ENCODE measurements around the gene LONP1.
"Not testable (repeated sequence)": the region's sequence is repeated elsewhere in the genome, so short reads cannot be mapped to it uniquely, and the experiment has no call there.

The LONP1 gene

DNA sequence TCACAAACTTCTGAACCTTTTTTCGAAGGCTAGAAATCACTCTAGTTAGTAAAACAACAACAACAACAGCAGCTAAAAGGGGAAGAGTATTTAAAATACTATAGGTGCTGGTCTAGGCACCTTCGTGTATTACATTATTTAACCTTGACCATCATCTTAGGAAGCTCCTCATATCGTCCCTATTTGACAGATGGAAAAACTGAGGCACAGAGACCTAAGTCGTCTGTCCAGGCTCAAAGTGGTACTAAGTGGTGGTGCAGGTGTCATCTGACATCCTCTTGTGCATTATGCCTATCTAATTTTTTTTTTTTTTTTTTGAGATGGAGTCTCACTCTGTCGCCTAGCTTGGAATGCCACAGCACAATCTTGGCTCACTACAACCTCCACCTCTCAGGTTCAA, 29.6 kb upstream of the LONP1 start:
- DNase-seq (ENCODE audit: low read depth): no peak
- TF ChIP-seq CTCF (IDR thresholded peaks at IDR 0.05; ENCODE audit: low read depth, low read length, missing control alignments): no peak
- in situ Hi-C loops (cut with HindIII; ENCODE audit: low sequenced_read_pairs): no loop called here
- no peak overlapping the region for H3K4me3 ChIP-seq (ENCODE audit: low read depth, low read length)

DNA sequence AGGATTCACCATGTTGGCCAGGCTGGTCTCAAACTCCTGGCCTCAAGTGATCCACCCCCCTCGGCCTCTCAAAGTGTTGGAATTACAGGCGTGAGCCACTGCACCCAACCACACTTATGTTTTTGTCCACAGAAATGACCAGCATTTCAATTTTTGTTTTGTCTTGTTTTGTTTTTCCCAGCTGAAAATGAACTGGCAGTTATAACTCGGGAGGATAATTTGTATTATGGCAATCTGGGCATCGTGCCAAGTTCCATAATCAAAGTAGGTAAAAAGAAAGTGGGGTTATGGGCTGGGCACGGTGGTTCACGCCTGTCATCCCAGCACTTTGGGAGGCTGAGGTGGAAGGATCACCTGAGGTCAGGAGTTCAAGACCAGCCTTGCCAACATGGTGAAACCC, 29.0 kb upstream of the LONP1 start:
- in situ Hi-C loops (cut with HindIII; ENCODE audit: low sequenced_read_pairs); H3K4me3 ChIP-seq (ENCODE audit: low read depth, low read length); DNase-seq (ENCODE audit: low read depth): not testable (repeated sequence)

DNA sequence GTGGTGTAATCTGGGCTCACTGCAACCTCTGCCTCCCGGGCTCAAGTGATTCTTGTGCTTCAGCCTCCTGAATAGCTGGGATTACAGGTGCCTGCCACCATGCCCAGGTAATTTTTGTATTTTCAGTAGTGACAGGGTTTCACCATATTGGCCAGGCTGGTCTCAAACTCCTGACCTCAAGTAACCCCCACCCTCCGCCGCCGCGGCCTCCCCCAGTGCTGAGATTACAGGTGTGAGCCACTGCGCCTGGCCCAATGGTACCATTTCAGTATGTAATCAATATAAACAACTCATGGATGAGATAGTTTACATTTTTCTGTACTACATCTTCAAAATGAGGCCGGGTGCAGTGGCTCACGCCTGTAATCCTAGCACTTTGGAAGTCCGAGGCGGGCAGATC, 25.1 kb upstream of the LONP1 start:
- H3K4me3 ChIP-seq (ENCODE audit: low read depth, low read length); in situ Hi-C loops (cut with HindIII; ENCODE audit: low sequenced_read_pairs); DNase-seq (ENCODE audit: low read depth): not testable (repeated sequence)

GRCh38 chr19:5743630-5744029, 23.7 kb upstream of the LONP1 start:
- no peak for DNase-seq (ENCODE audit: low read depth)
- H3K4me3 ChIP-seq (ENCODE audit: low read depth, low read length): no peak overlapping the region
- in situ Hi-C loops (cut with HindIII; ENCODE audit: low sequenced_read_pairs): no loop called here
- TF ChIP-seq CTCF (IDR thresholded peaks at IDR 0.05; ENCODE audit: low read depth, low read length, missing control alignments): no peak

DNA sequence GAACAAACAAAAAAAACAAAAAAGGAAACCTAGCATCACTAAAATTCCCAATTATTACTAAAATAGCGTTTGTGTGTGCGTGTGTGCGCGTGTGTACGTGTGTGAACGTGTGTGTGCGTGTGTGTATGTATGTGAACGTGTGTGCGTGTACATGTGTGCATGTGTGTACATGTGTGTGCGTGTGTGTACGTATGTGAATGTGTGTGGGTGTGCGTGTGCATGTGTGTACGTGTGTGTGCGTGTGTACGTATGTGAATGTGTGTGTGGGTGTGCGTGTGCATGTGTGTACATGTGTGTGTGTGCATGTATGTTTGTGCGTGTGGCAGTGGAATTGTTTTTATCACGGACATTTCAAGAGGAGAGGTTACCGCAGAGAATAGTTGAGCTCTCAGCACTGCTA, 22.1 kb upstream of the LONP1 start:
- DNase-seq (ENCODE audit: low read depth): no peak
- TF ChIP-seq CTCF (IDR thresholded peaks at IDR 0.05; ENCODE audit: low read depth, low read length, missing control alignments): no peak
- in situ Hi-C loops (cut with HindIII; ENCODE audit: low sequenced_read_pairs): no loop called here
- no peak overlapping the region for H3K4me3 ChIP-seq (ENCODE audit: low read depth, low read length)

GRCh38 chr19:5738423-5738822, 18.5 kb upstream of the LONP1 start:
- H3K4me3 ChIP-seq (ENCODE audit: low read depth, low read length): no peak overlapping the region
- TF ChIP-seq CTCF (IDR thresholded peaks at IDR 0.05; ENCODE audit: low read depth, low read length, missing control alignments): no peak
- no peak for DNase-seq (ENCODE audit: low read depth)
- in situ Hi-C loops (cut with HindIII; ENCODE audit: low sequenced_read_pairs): no loop called here

DNA sequence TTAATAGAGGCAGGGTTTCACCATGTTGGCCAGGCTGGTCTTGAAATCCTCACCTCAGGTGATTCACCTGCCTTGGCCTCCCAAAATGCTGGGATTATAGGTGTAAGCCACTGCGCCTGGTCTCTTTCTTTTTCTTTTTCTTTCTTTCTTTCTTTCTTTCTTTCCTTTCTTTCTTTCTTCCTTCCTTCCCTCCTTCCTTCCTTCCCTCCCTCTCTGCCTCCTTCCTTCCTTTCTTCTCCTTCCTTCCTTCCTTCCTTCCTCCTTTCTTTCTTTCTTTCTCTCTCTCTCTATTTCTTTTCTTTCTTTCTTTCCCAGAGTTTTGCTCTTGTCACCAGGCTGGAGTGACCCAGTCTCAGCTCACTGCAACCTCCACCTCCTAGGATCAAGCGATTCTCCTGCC, 13.2 kb upstream of the LONP1 start:
- DNase-seq (ENCODE audit: low read depth); H3K4me3 ChIP-seq (ENCODE audit: low read depth, low read length); in situ Hi-C loops (cut with HindIII; ENCODE audit: low sequenced_read_pairs): not testable (repeated sequence)

- no peak overlapping the region for H3K4me3 ChIP-seq (ENCODE audit: low read depth, low read length)
- in situ Hi-C loops (cut with HindIII; ENCODE audit: low sequenced_read_pairs): no loop called here
- no peak for DNase-seq (ENCODE audit: low read depth)
- TF ChIP-seq CTCF (IDR thresholded peaks at IDR 0.05; ENCODE audit: low read depth, low read length, missing control alignments): no peak
Measured at GRCh38 chr19:5727453-5728050, 7.6 kb upstream of the LONP1 start.

All from astrocyte of the cerebellum (primary cell).